HCT116 (cell line): ENCODE results near the gene HCLS1. TPM values are rescaled to one million over a fixed set of nuclear protein-coding genes. Genes with fewer than 3 reads are reported as not detected.

Experiments
- ATAC-seq: fragments of 200-7000 bp; cut with Tn5 transposase; 2 replicates; pipeline ENCODE4 v1.9.1; 2020; ENCODE audit warnings: mild to moderate bottlenecking, moderate library complexity
- BruUV-seq: library from RNA; stranded (reverse); fragments of 400-500 nt; replicated peaks from 2 replicates; lab custom pipeline; 2021; lab: Mats Ljungman, UMichigan
- CTCF ChIA-PET: fragments of 300-600 bp; sonication (Branson Sonifier 250); formaldehyde crosslinking; loops from one replicate; lab custom pipeline; 2021; ENCODE audit warnings: antibody characterized with exemption; lab: Charles Lee
- POLR2A ChIA-PET: fragments of 300-600, 350-600 bp; sonication (Branson Sonifier 250); formaldehyde crosslinking; loops from one replicate; lab custom pipeline; 2021; ENCODE audit warnings: antibody characterized with exemption; lab: Charles Lee
- RAD21 ChIA-PET, 2 experiments: fragments of 300-600 bp; sonication (Branson Sonifier 250); formaldehyde crosslinking; loops; one replicate each; lab custom pipeline; 2023; ENCODE audit warnings: low total read pairs in 2 of 2; ENCODE audit not compliant: uncharacterized antibody in 2 of 2, unreplicated experiment in 2 of 2, low non-redundant PET in 1 of 2; lab: Charles Lee
- DNase-seq: peaks from one replicate; pipeline ENCODE4 v3.0.0-alpha.2; 2010; ENCODE audit warnings: low read depth, low spot score
- H2AFZ ChIP-seq: fragments of 200-600 bp; shearing (Covaris generic), sonication (generic); 2 replicates; pipeline ENCODE4 v1.6.1; 2017; ENCODE audit warnings: low read depth, mixed run types, mixed read lengths, antibody characterized with exemption, low read length; ENCODE audit not compliant: poor library complexity, severe bottlenecking
- H3K27ac ChIP-seq: 2 replicates; pipeline ENCODE4 v1.5.1; 2012; ENCODE audit warnings: low read depth, low read length
- H3K27me3 ChIP-seq: fragments of 200-600 bp; sonication (generic); 2 replicates; pipeline ENCODE4 v1.6.1; 2016; ENCODE audit warnings: mixed run types, low read length, mixed read lengths; ENCODE audit not compliant: insufficient read depth
- H3K36me3 ChIP-seq, 2 experiments: fragments of 200-500 bp in 1 of 2; fragments of 200-600 bp in 1 of 2; sonication (Bioruptor generic) in 1 of 2; sonication (generic) in 1 of 2; 2 replicates each; pipeline versions ENCODE4 v1.5.1 to v1.6.1; 2014 to 2016; ENCODE audit warnings: low read length in 2 of 2, inconsistent platforms in 1 of 2, mixed read lengths in 1 of 2, mixed run types in 1 of 2; ENCODE audit not compliant: insufficient read depth in 2 of 2, control insufficient read depth in 1 of 2
- H3K4me1 ChIP-seq, 2 experiments: fragments of 200-600 bp in 1 of 2; sonication (generic) in 1 of 2; 2 replicates each; pipeline versions ENCODE4 v1.5.1 to v1.6.1; 2012 to 2017; ENCODE audit warnings: low read length in 2 of 2, inconsistent platforms in 1 of 2, mild to moderate bottlenecking in 1 of 2, mixed read lengths in 1 of 2, mixed run types in 1 of 2, moderate library complexity in 1 of 2; ENCODE audit not compliant: insufficient read depth in 2 of 2, control insufficient read depth in 1 of 2
- H3K4me2 ChIP-seq: fragments of 200-600 bp; sonication (generic); 2 replicates; pipeline ENCODE4 v1.6.1; 2017; ENCODE audit warnings: mixed run types, low read length, mixed read lengths
- H3K4me3 ChIP-seq, 2 experiments: fragments of 200-600 bp in 1 of 2; sonication (generic) in 1 of 2; replicated peaks in 1 of 2; 2 replicates each; pipeline ENCODE4 v1.5.1; 2011 to 2016; ENCODE audit warnings: low read length in 2 of 2, control low read depth in 1 of 2, low read depth in 1 of 2, mild to moderate bottlenecking in 1 of 2, mixed read lengths in 1 of 2, mixed run types in 1 of 2
- H3K79me2 ChIP-seq: fragments of 200-600 bp; sonication (generic); 2 replicates; pipeline ENCODE4 v1.6.1; 2017; ENCODE audit warnings: mild to moderate bottlenecking, mixed run types, low read length, moderate library complexity, mixed read lengths; ENCODE audit not compliant: insufficient read depth
- H3K9ac ChIP-seq: fragments of 200-600 bp; sonication (generic); 2 replicates; pipeline ENCODE4 v1.6.1; 2016; ENCODE audit warnings: low read length, mixed read lengths
- H3K9me2 ChIP-seq: fragments of 200-600 bp; sonication (generic), shearing (Covaris generic); 2 replicates; pipeline ENCODE4 v1.6.1; 2017; ENCODE audit warnings: mixed run types, mild to moderate bottlenecking, moderate library complexity; ENCODE audit not compliant: insufficient read depth
- H3K9me3 ChIP-seq, 2 experiments: fragments of 200-500 bp in 1 of 2; fragments of 200-600 bp in 1 of 2; sonication (Bioruptor generic) in 1 of 2; sonication (generic) in 1 of 2; 2 replicates each; pipeline ENCODE4 v1.6.1; 2014 to 2017; ENCODE audit warnings: low read length in 2 of 2, mixed read lengths in 2 of 2, inconsistent platforms in 1 of 2, low read depth in 1 of 2, mild to moderate bottlenecking in 1 of 2, mixed run types in 1 of 2, moderate library complexity in 1 of 2; ENCODE audit not compliant: control insufficient read depth in 1 of 2, insufficient read depth in 1 of 2
- H4K20me1 ChIP-seq: fragments of 200-600 bp; sonication (generic), shearing (Covaris generic); 2 replicates; pipeline ENCODE4 v1.6.1; 2017; ENCODE audit warnings: mixed run types, mild to moderate bottlenecking, moderate library complexity; ENCODE audit not compliant: insufficient read depth
- CBX3 ChIP-seq: IDR thresholded peaks from 2 replicates; pipeline ENCODE4 v1.6.1; 2012; ENCODE audit warnings: low read depth
- EGR1 ChIP-seq: IDR thresholded peaks from 2 replicates; pipeline ENCODE4 v1.6.1; 2012; ENCODE audit warnings: low read depth
- ELF1 ChIP-seq: IDR thresholded peaks from 2 replicates; pipeline ENCODE4 v1.6.1; 2012; ENCODE audit warnings: low read depth, borderline replicate concordance
- EZH2phosphoT487 ChIP-seq: fragments of 200-600 bp; IDR thresholded peaks from 2 replicates; pipeline ENCODE4 v1.6.1; 2018; ENCODE audit warnings: antibody characterized with exemption, borderline replicate concordance
- FOSL1 ChIP-seq: IDR thresholded peaks from 2 replicates; pipeline ENCODE4 v1.6.1; 2012; ENCODE audit warnings: low read depth
- POLR2A ChIP-seq: IDR thresholded peaks from 2 replicates; pipeline ENCODE4 v1.7.0; 2011; ENCODE audit warnings: borderline replicate concordance; ENCODE audit not compliant: insufficient read depth, insufficient read length; ENCODE audit errors: extremely low read depth
- RAD21 ChIP-seq: IDR thresholded peaks from 2 replicates; pipeline ENCODE4 v1.6.1; 2012; ENCODE audit warnings: low read depth, mild to moderate bottlenecking
- SIN3A ChIP-seq: IDR thresholded peaks from 2 replicates; pipeline ENCODE4 v1.6.1; 2012; ENCODE audit warnings: low read depth
- SRF ChIP-seq: IDR thresholded peaks from 2 replicates; pipeline ENCODE4 v1.6.1; 2012; ENCODE audit warnings: low read depth
- YY1 ChIP-seq: IDR thresholded peaks from 2 replicates; pipeline ENCODE4 v1.6.1; 2011; ENCODE audit warnings: low read length, low read depth, moderate library complexity, mild to moderate bottlenecking; ENCODE audit not compliant: insufficient replicate concordance; ENCODE audit errors: extremely low read depth
- ZFX ChIP-seq: fragments of 450-650 bp; IDR thresholded peaks from 2 replicates; pipeline ENCODE4 v1.6.1; 2017
- ZNF274 ChIP-seq: fragments of 200-500 bp; sonication (Bioruptor generic); IDR thresholded peaks from 2 replicates; pipeline ENCODE4 v1.6.1; 2014; ENCODE audit warnings: mild to moderate bottlenecking, low read depth, low read length, inconsistent platforms
- intact Hi-C: fragments of 100-400 bp; cut with micrococcal nuclease; formaldehyde crosslinking; loops from 2 replicates; pipeline ENCODE4 v1.10.0; 2022
- total RNA-seq: library from RNA; stranded (reverse); gene quantifications from one replicate; pipeline ENCODE4 v1.2.1, GENCODE V29; 2021; ENCODE audit not compliant: unreplicated experiment
- TF ChIP-seq, protein P1 (sequence below): IDR thresholded peaks from 2 replicates; pipeline ENCODE4 v1.6.1; 2012
- TF ChIP-seq, protein P2 (sequence below), 3 experiments: fragments of 200-600 bp in 1 of 3; sonication (generic) in 1 of 3; IDR thresholded peaks in 2 of 3; conservative IDR thresholded peaks in 1 of 3; 2 replicates each; pipeline ENCODE4 v1.5.1; 2012 to 2017; ENCODE audit warnings: low read depth in 2 of 3, low read length in 2 of 3, antibody characterized with exemption in 1 of 3, borderline replicate concordance in 1 of 3, control low read depth in 1 of 3, mild to moderate bottlenecking in 1 of 3, mixed read lengths in 1 of 3, mixed run types in 1 of 3, moderate library complexity in 1 of 3; ENCODE audit not compliant: insufficient read depth in 1 of 3

Gene HCLS1
- total RNA-seq, 1 experiment from 2014 or later: 1.6 TPM

DNA sequence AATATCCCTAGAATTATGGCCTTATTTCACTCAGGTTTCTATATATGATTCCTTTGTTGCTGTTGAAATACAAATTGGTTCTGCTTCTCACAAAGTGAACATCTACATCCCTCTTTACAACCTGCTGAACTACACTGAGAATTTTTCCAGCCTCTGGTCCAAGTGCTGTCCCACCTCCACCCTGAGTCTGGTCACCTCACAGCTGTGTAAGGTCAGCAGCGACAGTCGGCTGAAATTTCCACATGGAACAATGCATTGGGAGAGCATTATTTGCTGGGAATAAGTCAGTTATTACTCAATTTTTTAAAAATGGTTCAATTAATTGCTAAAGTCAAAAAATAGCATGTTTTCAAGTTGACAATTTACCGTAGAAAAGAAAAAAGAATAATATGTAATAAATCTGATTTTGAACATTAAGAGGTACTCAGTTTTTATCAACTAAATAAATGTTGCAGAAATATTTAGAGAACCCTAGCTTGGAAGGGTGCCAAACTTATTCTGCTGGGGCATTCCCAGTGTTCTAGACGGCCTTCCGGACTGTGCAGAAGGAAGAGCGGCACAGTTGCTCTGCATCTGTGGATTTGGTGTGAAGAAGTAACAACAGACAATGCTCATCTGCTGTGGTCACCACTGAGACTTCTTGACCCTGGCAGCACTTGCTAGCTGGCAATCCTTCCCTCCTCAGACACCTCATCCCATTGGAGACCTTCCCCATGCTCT, 1.8 kb downstream of the HCLS1 start:
- Histone ChIP-seq H3K4me3 (no peak overlapping the region), H3K4me1 (no peaks in the 10 kb centered on the region), H3K9ac (no peak overlapping the region), H2AFZ (no peak overlapping the region), H3K4me2 (no peak overlapping the region), H3K9me2 (no peaks in the 10 kb centered on the region), H3K27ac (no peak overlapping the region), H3K27me3 (no peaks in the 10 kb centered on the region), H3K79me2 (no peaks in the 10 kb centered on the region), H4K20me1 (no peaks in the 10 kb centered on the region), H3K9me3 (no peaks in the 10 kb centered on the region), H3K36me3 (peaks cover 0 to 3% of the 10 kb centered on the region in 2 experiments; a peak in 2 of 4 replicates)
- intact Hi-C loops: no loop called here
- POLR2A ChIA-PET: no interaction called here
- CTCF ChIA-PET: no interaction called here
- DNase-seq (no peak), ATAC-seq (no peak)
- no peak for TF ChIP-seq ZFX
- TF ChIP-seq SRF: no peak
- TF ChIP-seq, protein P1, sequence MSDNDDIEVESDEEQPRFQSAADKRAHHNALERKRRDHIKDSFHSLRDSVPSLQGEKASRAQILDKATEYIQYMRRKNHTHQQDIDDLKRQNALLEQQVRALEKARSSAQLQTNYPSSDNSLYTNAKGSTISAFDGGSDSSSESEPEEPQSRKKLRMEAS: no peak
- no peak for TF ChIP-seq EGR1
- no peak for TF ChIP-seq ELF1
- no peak for TF ChIP-seq RAD21
- TF ChIP-seq CBX3: no peak
- TF ChIP-seq EZH2phosphoT487: no peak
- no peak for TF ChIP-seq FOSL1
- no peak for TF ChIP-seq YY1
- no peak for TF ChIP-seq ZNF274
- TF ChIP-seq, protein P2, sequence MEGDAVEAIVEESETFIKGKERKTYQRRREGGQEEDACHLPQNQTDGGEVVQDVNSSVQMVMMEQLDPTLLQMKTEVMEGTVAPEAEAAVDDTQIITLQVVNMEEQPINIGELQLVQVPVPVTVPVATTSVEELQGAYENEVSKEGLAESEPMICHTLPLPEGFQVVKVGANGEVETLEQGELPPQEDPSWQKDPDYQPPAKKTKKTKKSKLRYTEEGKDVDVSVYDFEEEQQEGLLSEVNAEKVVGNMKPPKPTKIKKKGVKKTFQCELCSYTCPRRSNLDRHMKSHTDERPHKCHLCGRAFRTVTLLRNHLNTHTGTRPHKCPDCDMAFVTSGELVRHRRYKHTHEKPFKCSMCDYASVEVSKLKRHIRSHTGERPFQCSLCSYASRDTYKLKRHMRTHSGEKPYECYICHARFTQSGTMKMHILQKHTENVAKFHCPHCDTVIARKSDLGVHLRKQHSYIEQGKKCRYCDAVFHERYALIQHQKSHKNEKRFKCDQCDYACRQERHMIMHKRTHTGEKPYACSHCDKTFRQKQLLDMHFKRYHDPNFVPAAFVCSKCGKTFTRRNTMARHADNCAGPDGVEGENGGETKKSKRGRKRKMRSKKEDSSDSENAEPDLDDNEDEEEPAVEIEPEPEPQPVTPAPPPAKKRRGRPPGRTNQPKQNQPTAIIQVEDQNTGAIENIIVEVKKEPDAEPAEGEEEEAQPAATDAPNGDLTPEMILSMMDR (IDR thresholded peaks at IDR 0.05 in 2 of 3, conservative IDR thresholded peaks at IDR 0.05 in 1 of 3; ENCODE audit: borderline replicate concordance in 1 of 3, insufficient read depth in 1 of 3, low read depth in 2 of 3, low read length in 2 of 3): no peak
- no peak for TF ChIP-seq SIN3A
- no peak for TF ChIP-seq POLR2A
- BruUV-seq: no TSS peak
- RAD21 ChIA-PET: no interaction called here
